ENCODE results near the gene NAIF1.

- TF ChIP-seq CTCF (IDR thresholded peaks at IDR 0.05; ENCODE audit: extremely low read depth in 1 of 2, insufficient read depth in 1 of 2, low read depth in 1 of 2, low read length in 2 of 2) (no peak), JUN (IDR thresholded peaks at IDR 0.05; ENCODE audit: borderline replicate concordance, insufficient read depth, insufficient read length, low read depth) (no peak), POLR2A (IDR thresholded peaks at IDR 0.05; ENCODE audit: low read depth, low read length) (no peak)
These were observed 7.6 kb downstream of the NAIF1 start for GRCh38 chr9:128059365-128059983.

Measured in endothelial cell of umbilical vein (primary cell).